Gastrocnemius medialis (tissue), 4 donors: ENCODE data around the gene ZNF619. TPM values are rescaled to one million over a fixed set of nuclear protein-coding genes. Genes with fewer than 3 reads are reported as not detected.

Experiments used
- ATAC-seq, 2 donors: fragments of 150-250 bp; one replicate each; pipeline ENCODE4 v1.9.1; 2016
- DNase-seq, 2 donors: peaks; one replicate each; pipeline ENCODE4 v3.0.0-alpha.2; 2019
- H3K27ac ChIP-seq, 4 donors: fragments of 200-600 bp; sonication (generic); 1 replicate in 1 of 4; 2 replicates in 3 of 4; pipeline ENCODE4 v1.5.1; 2016 to 2018; ENCODE audit warnings: mild to moderate bottlenecking in 2 of 4, moderate library complexity in 1 of 4
- H3K27me3 ChIP-seq, 3 donors: fragments of 200-600 bp; sonication (generic) in 2 of 3; 1 replicate in 1 of 3; 2 replicates in 2 of 3; pipeline versions ENCODE4 v1.5.1 to v1.6.0; 2016 to 2019; ENCODE audit warnings: mild to moderate bottlenecking in 1 of 3, moderate library complexity in 1 of 3
- H3K36me3 ChIP-seq, 2 donors: fragments of 200-600 bp; sonication (generic) in 1 of 2; one replicate each; pipeline ENCODE4 v1.5.1; 2017 to 2018
- H3K4me1 ChIP-seq, 2 donors: fragments of 200-600 bp; sonication (generic) in 1 of 2; one replicate each; pipeline ENCODE4 v1.5.1; 2016 to 2017; ENCODE audit warnings: mild to moderate bottlenecking in 2 of 2
- H3K4me3 ChIP-seq, 4 donors: fragments of 200-600 bp; sonication (generic) in 3 of 4; 1 replicate in 1 of 4; 2 replicates in 3 of 4; pipeline ENCODE4 v1.5.1; 2016 to 2019; ENCODE audit warnings: mild to moderate bottlenecking in 2 of 4
- H3K9me3 ChIP-seq, 3 donors: fragments of 200-600 bp; sonication (generic) in 2 of 3; 1 replicate in 1 of 3; 2 replicates in 2 of 3; pipeline ENCODE4 v1.5.1; 2016 to 2019
- CTCF ChIP-seq, 5 experiments: fragments of 450-650 bp in 3 of 5; fragments of 200-600 bp in 2 of 5; sonication (generic) in 2 of 5; IDR thresholded peaks in 4 of 5; conservative IDR thresholded peaks in 1 of 5; 1 replicate in 4 of 5; 2 replicates in 1 of 5; pipeline ENCODE4 v1.5.1; 2016 to 2019; ENCODE audit warnings: antibody characterized with exemption in 5 of 5, mild to moderate bottlenecking in 3 of 5, moderate library complexity in 3 of 5
- POLR2A ChIP-seq, 2 donors: fragments of 450-650 bp; IDR thresholded peaks; one replicate each; pipeline ENCODE4 v1.6.1; 2017; ENCODE audit warnings: antibody characterized with exemption in 2 of 2, mild to moderate bottlenecking in 2 of 2, moderate library complexity in 2 of 2
- in situ Hi-C, 4 donors: fragments of 200-750 bp; cut with MboI; loops; one replicate each; pipeline versions ENCODE4 v1.15.0 to v1.8.0; 2017; ENCODE audit warnings: low sequenced_read_pairs in 4 of 4
- intact Hi-C: fragments of 100-400 bp; cut with DNase I; formaldehyde crosslinking; loops from one replicate; pipeline ENCODE4 v1.15.1; 2023; ENCODE audit warnings: low total_unique reads
- total RNA-seq, 4 donors: library from RNA; depleted of rRNA; stranded (reverse); fragments of >200 nt; gene quantifications; one replicate each; pipeline versions ENCODE4 v1.1.0 to v1.2.3, GENCODE V29; 2016

Gene ZNF619
- total RNA-seq, 4 donors from 2014 or later: 1.9 to 7.2 (median 2.7) TPM

DNA sequence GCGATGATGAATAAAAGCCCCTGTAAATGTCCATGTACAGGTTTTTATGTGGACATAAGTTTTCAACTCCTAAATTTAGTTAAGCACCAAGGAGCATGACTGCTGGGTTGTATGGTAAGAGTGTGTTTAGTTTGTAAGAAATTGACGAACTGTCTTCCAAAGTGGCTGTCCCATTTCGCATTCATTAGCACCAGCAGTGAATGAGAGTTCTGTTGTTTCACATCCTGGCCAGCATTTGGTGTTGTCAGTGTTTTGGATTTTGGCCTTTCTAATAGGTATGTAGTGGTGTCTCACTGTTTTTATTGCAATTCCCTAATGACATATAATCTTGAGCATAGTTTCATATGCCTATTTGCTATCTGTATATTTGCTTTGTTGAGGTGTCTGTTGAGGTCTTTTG, 51.5 kb downstream of the ZNF619 start:
- no peak for TF ChIP-seq POLR2A (IDR thresholded peaks at IDR 0.05)
- no peak for TF ChIP-seq CTCF (IDR thresholded peaks at IDR 0.05 in 4 of 5, conservative IDR thresholded peaks at IDR 0.05 in 1 of 5)
- no peak for ATAC-seq
- no peaks in the 10 kb centered on the region for H3K27me3 ChIP-seq
- H3K36me3 ChIP-seq: peaks cover 3 to 70% of the 10 kb centered on the region in 2 donors
- no peak overlapping the region for H3K27ac ChIP-seq
- peaks cover 0 to 8% (median 0%) of the 10 kb centered on the region in 3 donors for H3K9me3 ChIP-seq
- in situ Hi-C loops: loop anchor here in 2 of 4 donors (10.0 kb wide), 3 partner anchors 64 to 204 kb away; partner anchors contain the start of gene RPL14 (in 1 of the 2)
- H3K4me3 ChIP-seq: no peak overlapping the region
- peaks cover 12 to 13% of the 10 kb centered on the region in 2 donors for H3K4me1 ChIP-seq
- DNase-seq: no peak
- intact Hi-C loops: loop anchor here (5.0 kb wide), 1 partner anchor 694 kb away; no protein-coding TSS in a partner anchor

DNA sequence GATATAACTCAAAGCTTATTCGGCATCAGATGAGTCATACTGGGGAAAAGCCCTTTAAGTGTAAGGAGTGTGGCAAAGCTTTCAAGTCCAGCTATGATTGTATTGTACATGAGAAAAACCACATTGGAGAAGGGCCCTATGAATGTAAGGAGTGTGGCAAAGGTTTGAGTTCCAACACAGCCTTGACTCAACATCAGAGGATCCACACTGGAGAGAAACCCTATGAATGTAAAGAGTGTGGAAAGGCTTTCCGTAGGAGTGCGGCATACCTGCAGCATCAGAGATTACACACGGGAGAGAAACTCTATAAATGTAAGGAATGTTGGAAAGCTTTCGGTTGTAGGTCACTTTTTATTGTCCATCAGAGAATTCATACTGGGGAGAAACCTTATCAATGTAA, 55.3 kb downstream of the ZNF619 start:
- no peak overlapping the region for H3K27ac ChIP-seq
- no peak for DNase-seq
- intact Hi-C loops (no loop called here), in situ Hi-C loops (no loop called here)
- ATAC-seq: no peak
- H3K9me3 ChIP-seq: peaks cover 0 to 8% (median 0%) of the 10 kb centered on the region in 3 donors
- H3K4me1 ChIP-seq: no peaks in the 10 kb centered on the region
- TF ChIP-seq CTCF (IDR thresholded peaks at IDR 0.05 in 4 of 5, conservative IDR thresholded peaks at IDR 0.05 in 1 of 5): no peak
- no peak for TF ChIP-seq POLR2A (IDR thresholded peaks at IDR 0.05)
- peaks cover 7 to 88% of the 10 kb centered on the region in 2 donors for H3K36me3 ChIP-seq
- H3K4me3 ChIP-seq: no peak overlapping the region
- H3K27me3 ChIP-seq: no peaks in the 10 kb centered on the region

DNA sequence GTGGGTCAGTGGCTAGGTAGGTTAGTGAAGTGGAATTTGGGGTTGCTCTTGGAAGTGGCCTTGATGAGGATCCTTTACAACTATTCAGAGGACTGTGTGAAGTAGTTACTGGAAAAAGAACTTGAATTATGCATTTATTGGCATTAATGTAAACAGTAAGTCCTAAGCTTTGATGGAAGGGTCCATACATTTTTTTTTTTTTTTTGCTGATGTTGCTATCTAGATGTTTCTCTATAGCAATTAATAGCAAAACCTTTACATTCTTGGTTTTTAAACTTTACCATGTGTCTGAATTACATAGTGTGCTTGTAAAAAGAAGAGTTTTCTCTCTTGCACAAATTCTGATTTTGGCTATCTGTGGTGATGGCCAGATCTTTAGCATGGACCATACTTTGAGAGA, 57.4 kb downstream of the ZNF619 start:
- in situ Hi-C loops (no loop called here), intact Hi-C loops (no loop called here)

More for the DNA sequence above, 57.4 kb downstream of the ZNF619 start:
- no peak overlapping the region for H3K27ac ChIP-seq
- peaks cover 0 to 8% (median 0%) of the 10 kb centered on the region in 3 donors for H3K9me3 ChIP-seq
- ATAC-seq (no peak), DNase-seq (no peak)
- TF ChIP-seq POLR2A (IDR thresholded peaks at IDR 0.05) (no peak), CTCF (IDR thresholded peaks at IDR 0.05 in 4 of 5, conservative IDR thresholded peaks at IDR 0.05 in 1 of 5) (no peak)
- H3K27me3 ChIP-seq: no peaks in the 10 kb centered on the region
- no peaks in the 10 kb centered on the region for H3K4me1 ChIP-seq
- no peak overlapping the region for H3K4me3 ChIP-seq
- peaks cover 7 to 86% of the 10 kb centered on the region in 2 donors for H3K36me3 ChIP-seq

Other genes starting within 250 kb of the ZNF619 start
- 10 to 100 TPM; 12.9 to 32.7 (median 24.5) TPM for gene EIF1B, start 167.4 kb upstream of the ZNF619 start, total RNA-seq
- gene ENTPD3, start 89.9 kb upstream of the ZNF619 start, total RNA-seq: 1 to 10 TPM in 1 of 4 donors, under 1 TPM in 3; 0.12 to 1.1 (median 0.56) TPM
- 100 to 1,000 TPM; 170 to 330 (median 296) TPM for gene RPL14, start 19.8 kb upstream of the ZNF619 start, total RNA-seq
- 1 to 10 TPM in 2 of 4 donors, under 1 TPM in 2; 0.33 to 4.2 (median 1.9) TPM for gene ZNF620, start 28.9 kb downstream of the ZNF619 start, total RNA-seq
- gene ZNF621, start 47.8 kb downstream of the ZNF619 start, total RNA-seq: 1 to 10 TPM; 5.7 to 8.4 (median 7.4) TPM